NCI-H2196 (cell line): Measurements from ENCODE around the gene GDPD3.
A peak's percentile ranks its signal among the peaks of the same experiment; 100 is the strongest.
"Not testable (repeated sequence)": the region's sequence is repeated elsewhere in the genome, so short reads cannot be mapped to it uniquely, and the experiment has no call there.

Experiments
- DNase-seq: peaks from one replicate; lab custom pipeline; 2025; ENCODE audit not compliant: unreplicated experiment; lab: John Stamatoyannopoulos, UW

The GDPD3 gene

GRCh38 chr16:30124985-30125379, 11.6 kb upstream of the GDPD3 start:
- no peak for DNase-seq

- no peak for DNase-seq
These were observed 9.3 kb upstream of the GDPD3 start for GRCh38 chr16:30122604-30123160.

- no peak for DNase-seq
These were observed 8.6 kb upstream of the GDPD3 start for GRCh38 chr16:30121741-30122571.

GRCh38 chr16:30120340-30121105, 7.2 kb upstream of the GDPD3 start:
- DNase-seq: no peak

- no peak for DNase-seq
These were observed 6.1 kb upstream of the GDPD3 start for GRCh38 chr16:30119428-30119827.

GRCh38 chr16:30117768-30118167, 4.4 kb upstream of the GDPD3 start:
- no peak for DNase-seq

GRCh38 chr16:30116291-30117207, 3.2 kb upstream of the GDPD3 start:
- no peak for DNase-seq

- peak; percentile 23 for DNase-seq
These were observed 1.9 kb upstream of the GDPD3 start for GRCh38 chr16:30115238-30115637.

- not testable (repeated sequence) for DNase-seq
These were observed 1.5 kb upstream of the GDPD3 start for GRCh38 chr16:30114833-30115232.

- no peak for DNase-seq
These were observed 1.1 kb upstream of the GDPD3 start for GRCh38 chr16:30114411-30114810.

GRCh38 chr16:30113711-30114333, 485 bp upstream of the GDPD3 start:
- no peak for DNase-seq

- peak; percentile 14 for DNase-seq
These were observed 923 bp downstream of the GDPD3 start for GRCh38 chr16:30112197-30113030.

GRCh38 chr16:30110661-30111060, 2.7 kb downstream of the GDPD3 start:
- DNase-seq: no peak

GRCh38 chr16:30108059-30108850, 5.1 kb downstream of the GDPD3 start:
- no peak for DNase-seq

GRCh38 chr16:30104492-30104891, 8.8 kb downstream of the GDPD3 start:
- no peak for DNase-seq

GRCh38 chr16:30104090-30104489, 9.2 kb downstream of the GDPD3 start:
- DNase-seq: no peak

- DNase-seq: no peak
These were observed 16.3 kb downstream of the GDPD3 start for GRCh38 chr16:30096862-30097563.
